ENCODE results near the gene TNS3. TPM values are rescaled to one million over a fixed set of nuclear protein-coding genes. Genes with fewer than 3 reads are reported as not detected.
A peak's percentile ranks its signal among the peaks of the same experiment; 100 is the strongest.

TNS3 gene
- polyA plus RNA-seq, 4 donors, result 83.1 to 95.6 (median 90.9) TPM

DNA sequence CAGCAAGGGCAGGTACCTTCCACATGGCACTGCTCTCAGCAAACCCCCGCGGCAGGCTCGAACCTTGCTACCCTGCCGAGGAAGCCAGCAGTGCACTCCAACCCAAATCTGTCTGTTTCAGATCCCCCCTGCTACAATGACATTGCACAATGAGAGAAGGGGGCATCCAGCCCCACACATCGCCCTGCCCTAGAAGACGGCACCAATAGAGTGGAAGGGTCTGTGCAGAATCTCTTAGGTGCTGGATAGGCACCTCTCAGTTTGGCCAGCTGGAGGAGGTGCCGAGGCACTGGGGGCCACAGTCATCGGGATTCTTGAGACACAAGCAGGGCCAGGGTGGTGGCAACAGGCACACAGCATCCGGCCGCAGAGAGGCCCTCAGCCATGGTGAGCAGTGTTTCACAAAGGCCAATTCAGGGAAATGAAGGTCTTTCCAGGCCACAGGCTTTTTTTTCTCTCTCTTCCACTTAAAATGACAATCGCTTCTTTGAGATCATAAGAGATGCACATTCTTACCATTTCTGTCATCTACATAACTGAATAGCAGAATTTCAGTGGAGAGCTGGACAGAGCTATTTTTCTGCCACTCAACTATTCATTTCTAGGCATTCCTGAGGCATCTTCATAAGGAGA, 281.3 kb downstream of the TNS3 start:
- no peak for DNase-seq (ENCODE audit: low read depth in 4 of 4, low spot score in 2 of 4)

DNA sequence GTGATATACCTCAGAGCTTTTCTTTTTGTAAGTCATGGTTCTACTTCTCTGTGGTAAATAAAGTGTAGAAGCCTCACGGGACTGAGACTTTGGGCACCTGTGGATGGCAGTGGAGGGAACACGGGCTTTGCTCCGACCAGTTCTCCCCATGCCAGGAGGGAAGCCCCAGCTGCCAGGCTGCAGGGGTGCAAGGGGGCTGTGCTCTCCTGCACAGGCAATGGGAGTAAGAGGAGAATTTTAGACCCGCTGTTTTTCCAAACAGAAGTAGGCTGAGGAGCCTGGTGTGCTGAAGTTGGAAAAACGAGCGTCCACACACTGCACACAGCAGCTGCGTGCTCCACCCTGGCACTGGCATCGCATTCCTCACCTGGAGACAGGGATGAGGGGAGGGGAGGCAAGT, 282.4 kb downstream of the TNS3 start:
- no peak for DNase-seq (ENCODE audit: low read depth in 4 of 4, low spot score in 2 of 4)

DNA sequence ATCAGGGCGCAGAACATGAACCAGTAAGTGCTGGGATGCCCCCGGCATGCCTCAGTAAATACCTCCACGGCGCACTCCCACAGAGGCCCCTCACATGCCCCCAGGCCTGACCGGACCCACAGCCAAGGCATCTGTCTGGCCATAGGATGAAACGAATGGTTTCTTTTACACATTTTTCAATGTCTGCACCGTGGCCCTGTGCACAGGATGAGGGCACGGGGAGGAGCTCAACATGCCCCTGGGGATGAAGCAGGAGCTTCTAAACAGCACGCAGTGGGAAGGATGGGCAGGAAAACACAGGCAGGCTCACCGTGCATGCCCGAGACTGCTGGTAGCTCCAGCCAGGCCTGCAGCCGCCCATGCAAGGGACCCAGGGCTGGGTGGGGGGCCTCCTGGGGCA, 283.3 kb downstream of the TNS3 start:
- no peak for DNase-seq (ENCODE audit: low read depth in 4 of 4, low spot score in 2 of 4)

DNA sequence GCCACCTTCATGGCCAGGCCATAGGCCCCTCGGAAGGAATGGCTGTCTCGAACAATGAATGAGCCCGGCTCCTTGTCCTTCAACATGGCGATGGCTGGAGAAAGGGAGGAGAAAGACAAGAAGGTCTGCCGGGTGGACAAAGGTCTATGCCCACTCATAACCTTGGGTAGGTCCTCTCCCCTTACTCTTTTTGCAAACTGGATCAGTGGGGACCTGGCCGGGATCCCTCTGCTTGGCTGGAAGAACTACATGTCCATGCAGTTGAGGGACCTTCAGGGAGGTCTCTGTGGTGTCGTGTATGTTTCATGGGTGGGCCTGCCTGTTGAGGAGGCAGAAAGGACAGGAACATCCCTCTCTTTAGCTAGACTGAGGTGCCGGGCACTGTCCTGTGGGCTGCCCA, 284.8 kb downstream of the TNS3 start:
- no peak for DNase-seq (ENCODE audit: low read depth in 4 of 4, low spot score in 2 of 4)

DNA sequence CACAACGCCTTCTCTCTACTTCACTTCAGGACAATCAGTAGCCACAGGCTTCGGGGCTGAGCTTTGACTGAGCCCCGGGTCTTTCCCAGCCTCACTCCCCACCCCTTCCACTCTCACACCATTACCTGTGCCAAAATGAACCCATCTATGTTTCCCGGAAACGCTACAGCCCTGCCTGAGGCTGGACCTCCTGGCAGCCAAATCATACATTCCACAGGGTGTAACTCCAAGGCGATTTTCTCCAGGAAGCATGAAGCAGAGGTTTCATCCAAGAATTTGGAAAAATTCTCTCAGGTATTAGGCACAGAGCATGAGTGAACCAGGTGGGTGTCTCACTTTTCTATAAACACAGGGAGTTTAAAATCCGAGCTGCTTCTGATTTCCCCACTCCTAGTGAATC, 286.3 kb downstream of the TNS3 start:
- DNase-seq (ENCODE audit: low read depth in 4 of 4, low spot score in 2 of 4), result no peak

DNA sequence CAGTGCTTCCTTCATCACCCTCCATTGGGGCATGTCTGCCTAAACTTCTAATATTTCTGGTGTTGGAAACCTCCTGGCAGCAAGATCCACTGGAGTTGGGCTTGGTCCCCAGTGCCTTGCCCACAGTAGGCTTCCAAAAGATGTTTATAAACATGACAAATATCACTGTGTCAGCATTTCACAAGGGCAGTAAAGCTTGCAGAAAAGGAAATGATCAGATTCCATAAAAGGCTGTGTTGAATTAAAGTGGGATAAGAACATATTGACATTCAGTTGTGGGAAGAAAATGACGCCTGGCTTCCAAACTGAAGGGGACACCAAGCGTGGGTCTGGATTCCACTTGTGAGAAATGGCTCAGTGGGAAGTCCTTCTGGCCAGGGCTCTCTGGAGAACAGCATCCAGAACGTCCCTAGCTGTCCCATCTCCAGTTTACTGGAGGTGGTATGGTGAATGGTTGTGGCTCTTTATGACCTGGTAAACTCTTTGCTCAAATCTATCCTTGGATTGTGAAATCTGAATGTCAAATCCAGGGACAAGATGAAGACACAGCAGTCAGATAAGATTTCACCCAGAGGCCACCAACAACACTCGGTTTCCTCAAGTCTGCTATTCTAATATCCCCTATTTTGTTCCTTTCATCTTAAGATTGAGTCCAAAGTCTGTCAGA, 287.2 kb downstream of the TNS3 start:
- no peak for DNase-seq (ENCODE audit: low read depth in 4 of 4, low spot score in 2 of 4)

DNA sequence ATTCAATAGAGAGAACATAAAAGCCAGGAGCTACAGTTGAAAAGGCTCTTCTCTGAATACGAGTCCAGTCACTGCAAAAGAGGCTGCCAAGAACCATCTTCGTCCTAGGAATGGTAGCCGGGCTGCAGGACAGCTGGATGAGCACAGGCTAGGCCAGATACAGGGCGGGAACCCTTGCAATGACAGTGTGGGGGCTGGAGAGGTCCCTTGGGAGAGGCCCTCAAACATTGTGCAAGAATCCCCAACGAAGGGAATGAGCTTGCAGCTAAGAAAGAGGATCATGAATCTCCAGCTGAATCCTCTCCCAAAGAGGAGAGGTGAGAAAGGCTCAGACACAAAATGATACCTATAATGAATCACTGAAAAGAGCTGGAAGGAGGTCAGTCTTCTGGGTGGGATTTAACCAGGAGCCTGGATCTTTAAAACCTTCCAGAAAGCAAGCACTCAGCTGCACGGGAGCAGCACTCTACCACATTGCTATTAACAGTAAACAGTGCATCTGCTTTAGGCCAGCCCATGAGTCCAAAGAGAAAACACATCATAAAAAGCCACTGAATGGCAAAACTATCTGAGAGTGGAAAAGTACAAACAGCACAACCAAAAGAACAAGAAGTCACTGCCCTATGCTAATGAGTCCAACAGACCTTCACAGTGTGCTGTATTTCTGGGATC, 287.9 kb downstream of the TNS3 start:
- DNase-seq (ENCODE audit: low read depth in 4 of 4, low spot score in 2 of 4), result no peak

DNA sequence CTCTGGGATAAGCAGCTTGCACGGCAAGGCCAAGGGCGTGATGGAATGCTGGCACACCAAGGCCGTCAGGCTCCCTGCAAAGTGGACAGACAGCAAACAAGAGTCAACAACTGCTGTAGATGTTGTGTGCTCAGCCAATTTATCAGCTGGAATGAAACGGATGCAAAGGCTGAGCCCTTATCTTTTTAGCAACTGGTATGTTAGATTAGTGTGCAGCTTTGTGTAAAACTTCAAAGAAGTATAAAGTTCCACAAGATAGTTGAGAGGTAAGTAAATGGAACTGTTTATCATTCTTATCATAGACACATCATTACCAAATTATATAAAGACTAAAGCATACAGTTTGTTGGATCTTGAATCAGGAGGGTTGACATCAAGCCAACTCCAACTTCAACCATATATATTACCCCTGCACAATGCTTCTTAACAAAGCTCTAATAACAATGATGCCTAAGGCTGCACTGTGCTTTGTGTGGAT, 289.0 kb downstream of the TNS3 start:
- DNase-seq (ENCODE audit: low read depth in 4 of 4, low spot score in 2 of 4), result no peak

DNA sequence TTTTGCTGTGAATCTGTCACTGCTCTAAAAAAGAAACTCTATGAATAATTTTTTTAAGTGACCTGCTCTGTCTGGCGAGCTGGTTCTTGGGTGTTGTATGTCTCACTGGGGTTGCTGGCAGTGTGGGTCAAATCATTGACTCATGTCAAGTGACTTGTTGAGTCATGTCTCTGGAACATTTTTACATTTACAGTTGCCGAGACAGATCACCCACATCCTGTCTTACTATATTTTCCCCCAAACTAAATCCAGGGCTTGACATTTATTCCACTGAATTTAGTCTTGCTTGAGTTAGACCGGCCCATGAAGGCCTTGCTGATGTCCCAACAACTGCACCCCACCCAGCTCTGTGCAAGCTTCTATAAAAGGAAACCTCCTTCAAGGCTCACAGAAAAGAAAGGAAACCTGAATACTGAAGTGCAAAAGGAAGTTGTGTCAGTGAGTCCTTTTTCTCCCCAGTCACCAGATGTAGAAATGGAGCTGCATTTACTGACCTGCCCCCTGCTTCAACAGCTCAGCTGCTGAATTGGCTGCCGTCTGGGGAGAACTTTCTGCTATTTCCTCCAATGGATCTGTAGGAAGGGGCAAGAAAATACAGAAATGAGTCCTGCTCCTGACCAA, 290.3 kb downstream of the TNS3 start:
- no peak for DNase-seq (ENCODE audit: low read depth in 4 of 4, low spot score in 2 of 4)

DNA sequence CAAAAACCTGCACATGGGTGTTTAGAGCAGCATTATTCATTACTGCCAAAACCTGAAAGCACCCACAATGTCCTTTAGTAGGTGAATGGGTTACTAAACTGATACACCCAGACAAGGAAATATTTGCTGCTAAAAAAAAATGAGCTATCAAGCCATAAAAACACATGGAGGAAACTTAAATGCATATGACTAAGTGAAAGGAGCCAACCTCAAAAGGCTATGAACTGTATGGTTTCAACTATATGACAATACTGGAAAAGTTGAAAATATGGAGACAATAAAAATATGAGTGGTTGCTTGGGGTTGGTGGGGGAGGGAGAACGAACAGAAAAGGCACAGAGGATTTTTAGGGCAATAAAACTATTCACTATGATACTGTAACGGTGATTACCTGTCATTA, 291.0 kb downstream of the TNS3 start:
- DNase-seq (ENCODE audit: low read depth in 4 of 4, low spot score in 2 of 4), result no peak

DNA sequence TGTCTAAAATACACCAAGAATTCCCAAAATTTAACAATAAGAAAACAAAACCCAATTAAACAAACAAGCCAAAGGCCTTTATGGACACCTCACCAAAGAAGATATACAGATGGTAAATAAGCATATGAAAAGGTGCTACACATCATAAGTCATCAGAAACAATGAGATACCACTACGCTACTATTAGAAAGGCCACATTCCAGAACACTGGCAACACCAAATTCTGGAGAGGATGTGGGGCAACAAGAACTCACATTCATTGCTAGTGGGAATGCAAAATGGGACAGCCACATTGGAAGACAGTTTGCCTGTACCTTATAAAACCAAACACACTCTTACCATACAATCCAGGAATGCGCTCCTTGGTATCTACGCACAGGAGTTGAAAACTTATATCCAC, 291.4 kb downstream of the TNS3 start:
- no peak for DNase-seq (ENCODE audit: low read depth in 4 of 4, low spot score in 2 of 4)

DNA sequence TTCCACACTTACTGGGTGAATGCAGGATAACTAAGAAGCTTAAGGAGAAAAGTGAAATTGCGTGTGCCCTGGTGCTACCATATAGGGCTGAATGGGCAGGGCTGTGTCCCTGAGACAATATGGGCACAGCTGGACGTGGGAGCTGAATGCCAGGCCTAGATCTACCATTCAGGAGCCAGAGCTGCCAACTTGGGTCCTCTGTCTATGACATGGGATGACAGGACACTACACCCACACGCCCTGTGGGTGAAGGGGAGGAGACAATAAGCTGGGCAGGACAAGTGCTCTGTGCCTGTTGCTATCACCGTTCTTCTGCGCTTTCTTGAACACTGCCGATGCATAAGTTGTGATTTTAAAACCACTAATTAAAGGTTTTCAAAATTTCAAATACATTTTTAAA, 293.9 kb downstream of the TNS3 start:
- DNase-seq (ENCODE audit: low read depth in 4 of 4, low spot score in 2 of 4), result no peak

DNA sequence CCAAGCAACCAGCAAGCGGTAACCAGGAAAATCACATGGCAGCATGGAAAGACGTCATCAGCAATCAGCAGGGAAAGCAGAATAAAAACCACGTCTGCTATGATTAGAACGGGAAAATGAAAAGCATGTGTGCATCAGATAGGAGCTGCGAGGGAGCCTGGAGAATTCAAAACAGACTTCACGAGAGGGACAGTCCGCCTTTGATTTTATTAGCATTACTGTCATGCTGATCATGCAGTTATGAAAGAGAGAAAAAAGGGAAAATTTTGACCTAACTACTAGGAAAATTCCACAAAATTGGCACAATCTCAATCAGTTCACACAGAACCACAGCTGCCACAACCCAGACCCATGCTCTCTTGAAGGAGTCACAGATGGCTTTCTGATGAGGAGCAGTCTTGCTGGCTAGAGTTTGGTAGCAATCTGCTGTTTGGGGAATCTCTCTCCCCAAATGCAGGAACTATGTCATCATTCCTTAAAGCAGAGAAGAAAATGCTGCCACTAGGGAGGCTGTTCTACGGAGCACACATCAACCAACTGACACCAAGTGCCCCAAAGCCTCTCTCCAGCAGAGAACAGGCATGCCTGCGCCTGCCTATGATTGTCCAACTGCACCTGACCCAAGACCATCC, 295.9 kb downstream of the TNS3 start:
- no peak for DNase-seq (ENCODE audit: low read depth in 4 of 4, low spot score in 2 of 4)

DNA sequence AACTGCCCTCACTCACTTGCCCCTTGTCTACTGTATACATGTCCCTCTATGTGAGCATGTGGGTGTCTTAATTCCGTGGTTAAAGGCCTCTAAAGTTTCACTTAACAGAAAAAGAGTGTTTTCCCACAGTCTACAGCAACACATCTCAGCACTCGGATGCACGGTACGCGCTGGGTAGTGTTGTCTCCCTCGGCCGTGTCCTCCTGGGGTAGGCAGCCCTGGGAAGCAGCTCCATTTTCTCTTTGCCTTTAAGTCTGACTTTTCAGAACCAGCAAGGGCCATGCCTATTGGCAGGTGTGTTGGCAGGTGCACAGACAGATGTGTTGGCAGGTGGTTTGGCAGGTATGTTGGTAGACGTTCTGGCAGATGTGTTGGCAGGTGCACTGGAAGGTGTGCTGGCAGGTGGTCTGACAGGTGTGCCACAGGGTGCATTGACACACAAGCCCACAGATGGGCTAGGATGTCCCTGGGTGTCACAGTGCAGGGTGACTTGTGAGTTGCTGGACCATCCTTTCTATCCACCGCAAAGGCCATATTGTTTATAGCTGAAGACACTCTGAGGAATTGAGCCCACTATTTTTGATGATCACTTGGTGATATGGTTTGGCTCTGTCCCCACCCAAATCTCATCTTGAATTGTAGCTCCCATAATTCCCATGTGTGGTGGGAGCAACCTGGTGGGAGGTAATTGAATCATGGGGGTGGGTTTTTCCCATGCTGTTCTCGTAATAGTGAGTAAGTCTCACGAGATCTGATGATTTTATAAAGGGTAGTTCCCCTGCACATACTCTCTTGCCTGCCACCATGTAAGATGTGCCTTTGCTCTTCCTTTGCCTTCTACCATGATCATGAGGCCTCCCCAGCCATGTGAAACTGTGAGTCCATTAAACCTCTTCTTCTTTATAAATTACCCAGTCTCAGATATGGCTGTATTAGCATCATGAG, 296.9 kb downstream of the TNS3 start:
- DNase-seq (ENCODE audit: low read depth in 4 of 4, low spot score in 2 of 4), result no peak

DNA sequence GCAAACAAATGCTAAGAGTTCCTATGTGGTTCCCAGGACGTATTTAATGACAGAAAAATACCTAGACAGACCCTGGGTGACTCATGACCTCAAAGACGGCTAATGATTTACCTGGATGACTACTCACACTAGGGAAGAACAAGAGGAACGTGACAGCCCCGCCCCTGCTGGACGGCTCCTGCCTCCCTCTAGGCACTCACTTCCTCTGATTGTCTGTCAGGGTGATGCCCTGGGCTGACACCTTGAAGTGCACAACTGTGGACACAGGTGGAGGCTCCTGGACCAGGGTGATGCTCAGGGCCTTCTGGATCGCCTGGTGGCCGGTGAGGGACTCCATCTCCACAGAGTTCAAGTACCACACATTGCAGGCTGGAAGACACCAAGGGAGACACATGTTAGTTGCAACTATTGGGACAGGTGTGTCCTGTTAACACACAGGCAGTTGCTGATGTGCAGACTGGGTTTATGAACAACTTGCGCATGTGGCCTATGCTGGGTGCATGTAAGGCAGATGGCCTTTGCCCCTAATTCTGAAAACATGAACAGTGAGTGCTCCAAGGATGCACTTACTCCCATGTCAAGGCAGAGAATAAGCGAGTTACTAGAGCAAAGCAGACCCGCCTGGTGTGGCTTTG, 298.3 kb downstream of the TNS3 start:
- peak in 1 of 4 donors; percentile 17 for DNase-seq (ENCODE audit: low read depth in 4 of 4, low spot score in 2 of 4)

DNA sequence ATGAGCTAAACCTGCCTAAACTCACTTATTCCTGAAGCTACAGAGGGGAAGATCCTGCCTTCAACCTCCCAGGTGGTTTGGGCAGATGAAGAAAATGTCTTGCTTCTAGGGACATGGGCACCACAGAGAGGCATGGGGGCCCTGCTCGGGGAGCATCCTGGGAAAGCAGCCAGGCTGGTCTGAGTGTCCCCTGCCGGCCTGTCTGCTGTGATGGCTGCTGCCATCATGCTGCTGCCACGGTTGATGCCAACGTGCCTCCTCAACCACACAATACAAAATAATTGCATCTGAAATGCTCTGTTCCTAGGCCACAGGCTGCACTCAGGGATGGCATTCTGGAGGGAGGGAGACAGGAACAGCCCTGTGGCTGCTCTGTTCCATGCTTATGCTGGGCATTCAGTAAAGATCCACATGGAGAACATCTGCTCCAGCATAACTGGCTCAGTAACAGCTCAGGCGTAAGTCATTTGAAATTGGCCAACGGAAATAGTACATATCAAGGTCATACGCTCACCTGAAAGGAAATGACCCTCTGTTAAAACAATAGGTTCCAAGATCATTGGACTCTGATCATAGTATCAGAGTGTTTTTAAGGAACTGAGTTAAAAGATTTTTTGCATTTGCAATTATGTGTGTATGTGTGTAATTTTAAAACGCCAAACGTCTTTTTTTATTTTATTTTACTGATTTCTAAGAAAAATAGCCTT, 299.0 kb downstream of the TNS3 start:
- DNase-seq (ENCODE audit: low read depth in 4 of 4, low spot score in 2 of 4), result no peak

DNA sequence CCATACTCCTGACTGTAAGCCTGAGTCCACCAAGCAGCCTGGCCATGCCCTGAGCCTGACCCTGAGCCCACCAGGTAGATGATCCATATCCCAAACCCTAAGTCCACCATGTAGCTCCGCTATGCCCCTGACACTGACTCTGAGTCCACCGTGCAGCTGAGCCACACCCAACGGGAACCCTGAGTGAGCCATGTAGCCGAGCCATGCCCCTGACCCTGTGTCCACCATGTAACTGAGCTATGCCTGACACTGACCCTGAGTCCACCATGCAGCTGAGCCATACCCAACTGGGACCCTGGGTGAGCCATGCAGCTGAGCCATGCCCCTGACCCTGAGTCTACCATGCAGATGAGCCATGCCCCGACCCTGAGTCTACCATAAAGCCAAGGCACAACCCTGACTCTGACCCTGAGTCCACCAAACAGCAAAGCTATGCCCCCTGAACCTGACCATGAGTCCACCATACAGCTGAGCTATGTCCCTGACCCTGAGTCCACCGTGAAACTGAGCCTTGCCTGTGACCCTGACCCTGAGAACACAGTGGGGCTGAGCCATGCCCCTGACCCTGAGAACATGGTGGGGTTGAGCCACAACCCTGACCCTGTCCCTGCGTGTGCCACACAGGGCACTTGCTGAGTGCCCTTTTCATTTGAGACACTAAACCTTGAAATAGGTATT, 299.8 kb downstream of the TNS3 start:
- no peak for DNase-seq (ENCODE audit: low read depth in 4 of 4, low spot score in 2 of 4)

DNA sequence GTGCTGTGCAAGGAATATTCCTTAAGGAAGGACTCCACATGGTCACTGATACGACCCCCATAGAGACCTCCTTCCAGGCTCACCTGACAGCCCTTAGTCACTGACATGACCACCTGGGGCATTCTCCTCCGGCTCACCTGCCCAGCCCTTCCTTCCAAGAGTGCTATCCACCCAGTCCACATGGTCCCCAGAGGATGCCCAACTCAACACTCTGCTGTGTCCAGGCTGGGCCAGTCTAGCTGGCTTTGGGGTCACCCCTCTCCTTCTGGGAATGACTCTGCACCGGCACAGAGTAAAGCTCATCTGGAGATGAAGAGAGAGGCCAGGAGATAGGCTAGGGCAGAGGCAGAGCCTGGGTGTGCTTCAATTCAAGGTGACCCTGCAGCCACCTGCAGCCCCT, 300.8 kb downstream of the TNS3 start:
- no peak for DNase-seq (ENCODE audit: low read depth in 4 of 4, low spot score in 2 of 4)
